ENCODE results near the gene RIPOR3.

DNA sequence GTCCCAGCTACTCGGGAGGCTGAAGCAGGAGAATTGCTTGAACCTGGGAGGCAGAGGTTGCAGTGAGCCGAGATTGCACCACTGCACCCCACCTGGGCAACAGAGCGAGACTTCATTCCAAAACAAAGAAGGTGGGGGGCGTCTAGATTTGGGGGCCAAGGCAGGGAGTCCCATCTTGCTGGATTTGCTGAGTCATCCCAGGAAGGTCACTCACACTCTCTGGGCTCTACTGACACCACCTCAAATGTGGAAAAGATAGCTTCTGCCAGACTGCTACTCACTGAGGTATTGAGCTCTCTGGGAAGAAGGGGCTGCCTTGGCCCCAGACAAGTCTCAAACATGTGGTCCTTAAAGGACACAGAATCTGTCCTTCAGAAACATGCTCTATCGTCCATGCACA, 74.3 kb downstream of the RIPOR3 start:
- TF ChIP-seq POLR2AphosphoS5 (IDR thresholded peaks at IDR 0.05; ENCODE audit: control insufficient read depth, insufficient read depth, low read depth, low read length) (no peak), PCBP2 (IDR thresholded peaks at IDR 0.05; ENCODE audit: low read depth, low read length, poor library complexity, severe bottlenecking) (no peak), KLF6 (CRISPR knock-in tag; IDR thresholded peaks at IDR 0.05; ENCODE audit: borderline replicate concordance) (no peak)
- TF ChIP-seq, protein P1, sequence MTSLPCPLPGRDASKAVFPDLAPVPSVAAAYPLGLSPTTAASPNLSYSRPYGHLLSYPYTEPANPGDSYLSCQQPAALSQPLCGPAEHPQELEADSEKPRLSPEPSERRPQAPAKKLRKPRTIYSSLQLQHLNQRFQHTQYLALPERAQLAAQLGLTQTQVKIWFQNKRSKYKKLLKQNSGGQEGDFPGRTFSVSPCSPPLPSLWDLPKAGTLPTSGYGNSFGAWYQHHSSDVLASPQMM (CRISPR knock-in tag; IDR thresholded peaks at IDR 0.05), result no peak
- TF ChIP-seq, protein P2, sequence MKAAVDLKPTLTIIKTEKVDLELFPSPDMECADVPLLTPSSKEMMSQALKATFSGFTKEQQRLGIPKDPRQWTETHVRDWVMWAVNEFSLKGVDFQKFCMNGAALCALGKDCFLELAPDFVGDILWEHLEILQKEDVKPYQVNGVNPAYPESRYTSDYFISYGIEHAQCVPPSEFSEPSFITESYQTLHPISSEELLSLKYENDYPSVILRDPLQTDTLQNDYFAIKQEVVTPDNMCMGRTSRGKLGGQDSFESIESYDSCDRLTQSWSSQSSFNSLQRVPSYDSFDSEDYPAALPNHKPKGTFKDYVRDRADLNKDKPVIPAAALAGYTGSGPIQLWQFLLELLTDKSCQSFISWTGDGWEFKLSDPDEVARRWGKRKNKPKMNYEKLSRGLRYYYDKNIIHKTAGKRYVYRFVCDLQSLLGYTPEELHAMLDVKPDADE (conservative IDR thresholded peaks at IDR 0.05; ENCODE audit: control insufficient read depth, low read depth, low read length), result no peak

All from K562 (cell line).